Suppressor macrophage (primary cell): Measurements from ENCODE around the gene LSM4.

ENCODE experiments used
- DNase-seq, 4 experiments: peaks; one replicate each; pipeline ENCODE4 v3.0.0-alpha.2; 2020 to 2022

LSM4 gene

GRCh38 chr19:18274781-18275356, 48.0 kb downstream of the LSM4 start:
- peak; percentile 79 to 88 (median 84) for DNase-seq

- DNase-seq = peak; percentile 18 to 41 (median 26)
These were observed 48.6 kb downstream of the LSM4 start, which contains the start of gene IQCN for GRCh38 chr19:18274219-18274780. Gene IQCN (minus strand): TSS chr19:18274452. CDS start chr19:18269478, 4,974 bp downstream.

GRCh38 chr19:18273561-18274218, 49.2 kb downstream of the LSM4 start:
- no peak for DNase-seq

GRCh38 chr19:18271433-18271841, 51.4 kb downstream of the LSM4 start:
- DNase-seq = no peak

- DNase-seq = no peak
These were observed 52.5 kb downstream of the LSM4 start for GRCh38 chr19:18270326-18270725.

GRCh38 chr19:18269070-18269723, 53.7 kb downstream of the LSM4 start:
- DNase-seq = no peak

GRCh38 chr19:18266771-18267686, 55.8 kb downstream of the LSM4 start:
- DNase-seq = no peak

- no peak for DNase-seq
These were observed 57.3 kb downstream of the LSM4 start for GRCh38 chr19:18265582-18265981.

- no peak for DNase-seq
These were observed 57.8 kb downstream of the LSM4 start for GRCh38 chr19:18264971-18265540.

GRCh38 chr19:18264137-18264854, 58.6 kb downstream of the LSM4 start:
- no peak for DNase-seq

- no peak for DNase-seq
These were observed 59.3 kb downstream of the LSM4 start for GRCh38 chr19:18263324-18264136.

- DNase-seq = no peak
These were observed 60.0 kb downstream of the LSM4 start for GRCh38 chr19:18262917-18263316.

- no peak for DNase-seq
These were observed 60.7 kb downstream of the LSM4 start for GRCh38 chr19:18262144-18262543.

- no peak for DNase-seq
These were observed 61.4 kb downstream of the LSM4 start for GRCh38 chr19:18261474-18261873.

GRCh38 chr19:18259893-18260292, 63.0 kb downstream of the LSM4 start:
- peak in 2 of 4 experiments; percentile 30 to 31 for DNase-seq

GRCh38 chr19:18257503-18258470, 65.1 kb downstream of the LSM4 start:
- no peak for DNase-seq
